HG02840 (cell line): Measurements from ENCODE around the gene SQSTM1.
"Not testable (repeated sequence)": the region's sequence is repeated elsewhere in the genome, so short reads cannot be mapped to it uniquely, and the experiment has no call there.

Experiments
- ATAC-seq: cut with Tn5 transposase; IDR thresholded peaks from one replicate; pipeline ENCODE4 v1.9.1; 2021; ENCODE audit warnings: mild to moderate bottlenecking, moderate library complexity, moderate number of reproducible peaks; ENCODE audit not compliant: unreplicated experiment, low FRiP score

Gene SQSTM1

GRCh38 chr5:179871533-179871932, 50.8 kb downstream of the SQSTM1 start:
- ATAC-seq = not testable (repeated sequence)

- no peak for ATAC-seq
Observed at GRCh38 chr5:179872055-179872827, 51.5 kb downstream of the SQSTM1 start.

DNA sequence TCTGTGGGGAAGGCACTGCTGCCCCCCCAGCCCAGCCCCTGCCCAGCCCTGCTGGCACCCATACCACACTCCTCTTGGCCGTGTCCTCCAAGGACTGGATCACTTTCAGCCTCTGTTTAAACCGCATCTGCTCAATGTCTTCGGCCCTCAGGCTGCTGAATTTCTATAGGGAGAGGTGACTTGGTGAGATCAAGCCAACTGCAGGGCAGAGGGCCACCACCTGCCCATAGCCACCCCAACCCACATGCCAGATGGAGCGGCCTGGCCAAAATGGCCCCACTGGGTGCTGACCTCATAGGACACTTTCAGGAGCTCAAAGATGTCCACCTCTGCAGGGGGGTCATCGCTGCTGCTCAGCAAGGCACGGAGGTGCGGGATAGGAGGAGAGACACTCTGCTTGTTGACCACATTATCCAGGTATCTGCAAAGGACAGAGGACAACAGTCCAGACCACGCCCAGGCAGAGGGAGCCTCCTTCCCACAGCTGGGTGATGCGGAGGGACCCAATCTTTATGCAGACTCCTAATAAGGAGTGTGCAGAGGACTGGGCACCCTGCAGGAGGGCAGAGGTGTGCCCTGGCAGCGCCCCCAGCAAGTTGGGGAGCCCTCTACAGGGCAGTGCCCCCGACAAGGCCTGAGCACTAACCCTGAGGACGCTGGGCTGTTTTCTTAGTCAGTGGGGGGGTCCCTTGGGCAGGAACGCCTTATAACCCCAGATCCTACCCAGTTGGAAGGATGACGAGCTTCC, 52.3 kb downstream of the SQSTM1 start:
- no peak for ATAC-seq

DNA sequence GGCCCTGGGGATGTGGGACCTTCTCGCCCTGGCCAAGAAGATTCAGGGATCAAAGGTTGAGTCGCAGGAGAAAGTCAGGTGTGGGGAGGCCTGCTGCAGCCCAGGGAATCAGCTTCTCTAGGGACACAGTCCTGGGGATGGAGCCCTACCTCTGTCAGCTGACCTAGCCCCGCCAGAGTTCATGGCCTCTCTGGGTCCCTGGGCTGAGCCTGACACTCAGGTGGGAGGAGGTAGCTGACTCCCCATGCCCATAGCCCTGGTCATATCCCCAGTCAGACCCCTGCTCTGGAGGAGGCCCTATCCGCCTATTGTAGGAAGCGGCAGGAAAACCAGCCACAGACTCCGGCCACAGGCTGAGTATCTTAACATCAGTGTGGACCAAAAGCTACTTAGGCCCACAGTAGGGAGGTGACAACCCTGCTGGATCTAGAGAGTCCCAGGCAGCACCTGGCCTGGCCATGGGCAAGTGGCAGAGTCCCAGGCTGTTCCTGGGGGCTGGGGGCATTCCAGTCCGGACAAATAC, 52.9 kb downstream of the SQSTM1 start:
- ATAC-seq = no peak

DNA sequence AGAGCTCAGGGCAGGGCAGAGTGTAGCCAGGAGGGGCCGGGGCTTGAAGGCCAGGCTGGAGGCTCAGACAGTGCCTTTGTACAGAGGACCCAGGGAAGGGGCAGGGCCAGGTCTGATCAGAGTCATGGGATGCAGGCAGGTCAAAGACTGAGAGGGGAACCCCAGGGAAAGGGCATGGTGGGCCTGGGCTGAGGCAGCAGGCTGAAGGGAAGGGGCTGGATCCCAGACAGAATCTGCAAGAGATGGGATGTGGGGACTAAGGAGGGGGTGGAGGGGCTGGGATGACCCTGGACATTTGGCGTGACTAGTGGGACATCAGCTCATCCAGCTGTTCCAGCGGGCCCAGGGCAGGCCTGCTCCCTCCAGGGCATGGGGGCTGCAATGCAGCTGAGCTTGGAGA, 53.4 kb downstream of the SQSTM1 start:
- no peak for ATAC-seq

GRCh38 chr5:179874536-179875292, 54.0 kb downstream of the SQSTM1 start:
- no peak for ATAC-seq

- no peak for ATAC-seq
Observed at GRCh38 chr5:179875741-179876609, 55.3 kb downstream of the SQSTM1 start.

DNA sequence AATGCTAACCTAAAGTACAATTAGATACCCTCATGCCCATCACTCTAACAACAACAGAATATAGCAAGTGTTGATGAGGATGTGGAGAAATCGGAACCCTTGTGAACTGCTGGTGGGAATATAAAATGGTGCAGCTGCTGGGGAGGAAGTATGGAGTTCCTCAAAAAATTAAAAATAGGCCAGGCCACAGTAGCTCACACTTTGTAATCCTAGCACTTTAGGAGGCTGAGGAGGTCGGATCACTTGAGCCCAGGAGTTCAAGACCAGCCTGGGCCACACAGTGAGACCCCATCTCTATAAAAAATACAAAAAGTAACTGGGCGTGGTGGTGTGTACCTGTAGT, 55.9 kb downstream of the SQSTM1 start:
- ATAC-seq = no peak

- no peak for ATAC-seq
Observed at GRCh38 chr5:179878222-179879002, 57.7 kb downstream of the SQSTM1 start.

- no peak for ATAC-seq
Observed at GRCh38 chr5:179879003-179879689, 58.4 kb downstream of the SQSTM1 start.

- no peak for ATAC-seq
Observed at GRCh38 chr5:179879690-179880010, 58.9 kb downstream of the SQSTM1 start.

GRCh38 chr5:179880066-179880650, 59.5 kb downstream of the SQSTM1 start:
- no peak for ATAC-seq

DNA sequence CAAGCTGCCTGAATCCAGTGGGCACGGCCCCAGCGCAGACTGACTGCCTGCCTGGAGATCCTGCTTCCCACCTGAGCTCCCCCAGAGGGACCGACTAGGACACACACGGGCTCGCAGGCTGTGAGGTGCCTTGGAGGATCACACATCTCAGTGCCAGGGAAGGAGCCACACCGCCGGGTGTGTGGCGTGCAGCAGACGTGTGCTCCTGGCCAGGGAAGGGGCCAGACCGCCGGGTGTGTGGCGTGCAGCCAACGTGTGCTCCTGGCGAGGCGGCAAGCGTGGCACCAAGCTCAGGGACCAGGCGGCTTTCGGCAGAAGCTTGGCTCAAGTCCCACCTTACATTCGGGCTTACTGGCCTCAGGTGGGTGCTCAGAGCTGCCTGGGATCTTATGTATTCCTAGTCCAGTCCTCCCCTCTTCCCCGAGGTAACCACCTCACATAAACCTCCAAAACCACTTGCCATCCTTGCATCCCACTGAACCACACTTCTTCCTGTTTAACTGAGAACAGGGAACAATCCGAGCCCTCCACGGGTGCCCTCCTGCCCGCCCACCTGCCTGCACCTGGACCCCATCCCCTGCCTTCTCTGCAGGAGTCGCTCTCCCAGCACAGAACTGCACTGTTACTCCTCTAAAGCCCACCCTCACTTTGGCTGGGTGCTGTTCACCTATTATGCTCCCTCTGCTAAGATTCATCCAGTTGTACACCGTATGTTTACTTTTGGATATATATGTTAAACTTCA, 60.3 kb downstream of the SQSTM1 start:
- no peak for ATAC-seq

DNA sequence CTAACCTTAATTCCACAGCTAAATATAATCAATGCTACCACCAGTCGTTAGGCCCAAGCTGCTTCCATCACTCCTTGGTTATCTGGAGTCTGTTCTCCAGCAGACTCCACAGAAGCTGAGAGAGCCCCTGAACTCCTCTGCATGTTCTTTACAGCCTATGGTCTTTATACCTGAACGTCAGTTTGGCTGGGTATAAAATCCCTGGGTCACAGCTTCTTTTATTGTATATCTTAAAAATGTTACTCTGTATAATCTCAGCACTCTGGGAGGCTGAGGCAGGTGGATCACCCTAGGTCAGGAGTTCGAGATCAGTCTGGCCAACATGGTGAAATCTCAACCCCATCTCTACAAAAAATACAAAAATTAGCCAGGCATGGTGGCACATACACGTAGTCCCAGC, 61.6 kb downstream of the SQSTM1 start:
- no peak for ATAC-seq

- no peak for ATAC-seq
Observed at GRCh38 chr5:179883163-179883562, 62.5 kb downstream of the SQSTM1 start.

DNA sequence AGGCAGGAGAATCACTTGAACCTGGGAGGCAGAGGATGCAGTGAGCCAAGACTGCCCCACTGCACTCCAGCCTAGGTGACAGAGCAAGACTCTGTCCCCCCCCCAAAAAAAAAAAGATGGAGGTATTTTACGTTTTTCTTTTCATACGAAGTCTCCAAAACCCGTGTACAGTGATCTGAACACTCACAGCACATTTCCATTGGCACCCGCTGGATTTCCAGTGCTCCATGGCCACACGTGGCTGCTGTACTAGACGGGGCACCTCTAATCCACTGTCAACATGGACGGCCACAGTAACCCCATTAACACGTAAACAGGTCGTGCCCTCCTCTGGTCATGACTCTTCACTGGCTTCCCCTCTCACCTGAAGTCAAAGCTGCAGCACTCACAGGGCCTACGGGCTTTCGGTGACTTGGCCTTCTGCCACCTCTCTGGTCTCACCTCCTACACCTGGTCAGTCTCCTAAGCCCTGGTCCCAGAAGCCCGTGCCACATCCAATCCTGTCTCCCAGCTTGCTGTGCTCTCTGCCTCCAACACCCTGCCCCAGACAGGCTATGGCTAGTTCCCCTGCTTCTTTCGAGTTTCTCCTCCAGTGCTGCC, 64.9 kb downstream of the SQSTM1 start:
- ATAC-seq = no peak

- no peak for ATAC-seq
Observed at GRCh38 chr5:179886190-179886911, 65.6 kb downstream of the SQSTM1 start.
